COLO668 (cell line): ENCODE results near the gene LCORL.

Source experiments
- DNase-seq: peaks from one replicate; lab custom pipeline; 2025; ENCODE audit not compliant: unreplicated experiment; lab: John Stamatoyannopoulos, UW

The LCORL gene

DNA sequence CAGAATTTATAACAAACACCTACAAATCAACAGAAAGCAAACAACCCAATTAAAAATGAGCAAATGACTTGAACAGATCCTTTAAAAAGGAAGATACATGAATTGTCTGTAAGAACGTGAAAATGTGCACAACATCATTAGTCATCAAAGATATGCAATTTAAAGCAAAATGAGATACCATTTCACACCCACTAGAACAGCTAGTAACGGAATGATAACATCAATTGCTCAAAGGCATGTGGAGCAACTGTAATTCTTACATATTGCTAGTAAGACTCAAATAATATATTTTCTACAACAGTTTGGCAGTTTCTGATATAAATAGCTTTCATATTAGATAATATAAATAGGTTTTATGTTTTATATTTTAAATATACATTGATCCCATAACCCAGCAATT, 82.5 kb downstream of the LCORL start:
- no peak for DNase-seq

GRCh38 chr4:17934286-17934685, 87.3 kb downstream of the LCORL start:
- no peak for DNase-seq

- no peak for DNase-seq
These were observed 88.4 kb downstream of the LCORL start for GRCh38 chr4:17933126-17933525.

DNA sequence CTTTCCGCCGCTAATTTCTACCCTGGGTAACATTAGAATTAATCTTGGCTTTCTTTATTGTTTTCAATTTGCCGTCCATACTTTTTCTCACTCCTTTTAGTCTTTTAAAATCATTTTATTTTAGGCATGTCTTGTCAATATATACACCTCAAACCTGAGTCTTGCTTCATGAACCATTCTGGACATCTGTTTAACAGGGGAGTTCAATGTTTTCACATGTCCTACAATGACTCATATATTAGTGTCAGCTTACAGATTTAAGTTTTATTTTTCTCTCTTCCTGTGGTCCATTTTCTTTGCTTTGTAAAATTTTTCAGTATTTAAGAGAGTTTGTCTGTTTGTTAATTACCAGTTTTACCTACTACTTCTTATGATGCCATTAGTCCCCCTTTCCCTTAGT, 89.5 kb downstream of the LCORL start:
- no peak for DNase-seq

- DNase-seq, result no peak
These were observed 91.3 kb downstream of the LCORL start for GRCh38 chr4:17930256-17930655.

DNA sequence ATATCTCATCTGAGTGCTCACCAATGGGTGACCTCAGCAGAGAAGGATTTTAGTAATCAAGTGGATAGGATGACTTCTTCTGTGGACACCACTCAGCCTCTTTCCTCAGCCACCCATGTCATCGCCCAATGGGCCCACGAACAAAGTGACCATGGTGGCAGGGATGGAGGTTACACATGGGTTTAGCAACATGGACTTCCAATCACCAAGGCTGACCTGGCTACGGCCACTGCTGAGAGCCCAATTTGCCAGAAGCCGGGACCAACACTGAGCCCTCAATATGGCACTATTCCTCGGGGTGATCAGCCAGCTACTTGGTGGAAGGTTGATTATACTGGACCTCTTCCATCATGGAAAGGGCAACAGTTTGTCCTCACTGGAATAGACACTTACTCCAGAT, 97.4 kb downstream of the LCORL start:
- no peak for DNase-seq

DNA sequence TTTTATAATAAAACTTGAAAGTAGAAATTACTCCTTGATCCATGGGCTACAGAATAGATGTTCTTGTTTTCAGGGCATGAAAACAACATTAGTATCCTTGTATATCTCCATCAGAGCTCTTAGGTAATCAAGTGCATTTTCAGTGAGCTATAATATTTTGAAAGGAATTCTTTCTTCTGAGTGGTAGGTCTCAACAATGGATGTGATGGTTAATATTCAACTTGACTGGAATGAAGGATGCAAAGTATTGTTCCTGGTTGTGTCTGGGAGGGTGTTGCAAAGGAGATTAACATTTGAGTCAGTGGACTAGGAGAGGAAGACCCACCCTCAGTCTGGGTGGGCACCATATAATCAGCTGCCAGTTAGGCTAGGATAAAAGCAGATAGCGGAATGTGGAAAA, 100.1 kb downstream of the LCORL start:
- no peak for DNase-seq

- DNase-seq, result no peak
These were observed 100.9 kb downstream of the LCORL start for GRCh38 chr4:17920681-17921080.

GRCh38 chr4:17915439-17915838, 106.1 kb downstream of the LCORL start:
- no peak for DNase-seq

- no peak for DNase-seq
These were observed 109.5 kb downstream of the LCORL start for GRCh38 chr4:17912011-17912410.

DNA sequence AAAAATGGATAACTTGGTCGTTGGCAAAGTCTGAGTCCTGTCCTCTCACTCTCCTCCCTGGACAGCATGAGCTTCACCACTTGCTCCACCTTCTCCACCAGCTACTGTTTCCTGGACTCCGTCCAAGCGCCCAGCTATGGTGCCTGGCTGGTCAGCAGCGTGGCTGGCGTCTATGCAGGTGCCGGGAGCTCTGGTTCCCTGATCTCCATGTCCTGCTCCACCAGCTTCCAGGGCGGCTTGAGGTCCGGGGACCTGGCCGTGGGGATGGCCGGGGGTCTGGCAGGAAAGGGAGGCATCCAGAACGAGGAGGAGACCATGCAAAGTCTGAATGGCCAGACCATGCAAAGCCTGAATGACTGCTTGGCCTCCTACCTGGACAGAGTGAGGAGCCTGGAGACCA, 109.9 kb downstream of the LCORL start:
- DNase-seq, result no peak

DNA sequence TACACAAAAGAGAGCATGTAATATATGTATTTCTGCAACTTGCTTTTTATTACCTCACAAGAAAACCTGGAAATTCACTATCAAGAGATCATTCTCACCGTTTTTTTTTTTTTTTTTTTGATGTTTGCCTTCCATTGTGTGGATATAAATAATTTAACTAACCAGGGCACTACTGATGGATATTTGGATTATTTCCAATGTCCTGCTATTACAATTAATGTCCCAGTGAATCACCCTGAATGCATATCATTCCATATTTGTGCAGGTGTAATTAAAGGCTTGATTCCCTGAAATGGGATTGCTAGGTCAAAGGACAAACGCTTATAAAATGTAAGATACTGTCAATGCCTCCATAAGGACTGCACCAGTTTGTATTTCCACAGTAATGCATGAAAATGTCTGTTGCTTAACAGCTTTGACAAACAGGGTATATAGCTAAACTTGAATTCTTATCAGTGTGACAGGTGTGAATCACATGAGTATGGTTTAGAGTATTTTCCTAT, 123.0 kb downstream of the LCORL start:
- no peak for DNase-seq

- no peak for DNase-seq
These were observed 126.1 kb downstream of the LCORL start for GRCh38 chr4:17895481-17895880.

DNA sequence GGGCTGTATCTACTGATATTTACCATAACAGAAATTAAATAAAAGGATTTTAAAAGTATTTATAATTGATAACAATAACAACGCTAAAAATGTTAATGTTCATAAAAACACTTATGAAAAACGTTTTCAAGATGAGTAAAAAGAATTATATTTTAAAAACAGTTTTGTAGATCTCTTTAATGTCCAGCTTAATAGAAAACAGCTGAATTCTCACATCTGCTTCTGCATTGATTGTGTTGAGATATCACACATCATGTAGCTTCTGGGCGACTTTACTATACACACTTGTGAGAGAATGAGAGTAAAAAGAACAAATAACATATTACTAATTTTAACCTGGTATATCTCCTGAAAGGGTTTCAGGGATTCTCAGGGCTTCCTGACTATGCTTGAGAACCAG, 127.1 kb downstream of the LCORL start:
- no peak for DNase-seq

- no peak for DNase-seq
These were observed 131.9 kb downstream of the LCORL start for GRCh38 chr4:17889692-17890091.

GRCh38 chr4:17884511-17884910, 137.0 kb downstream of the LCORL start:
- no peak for DNase-seq

DNA sequence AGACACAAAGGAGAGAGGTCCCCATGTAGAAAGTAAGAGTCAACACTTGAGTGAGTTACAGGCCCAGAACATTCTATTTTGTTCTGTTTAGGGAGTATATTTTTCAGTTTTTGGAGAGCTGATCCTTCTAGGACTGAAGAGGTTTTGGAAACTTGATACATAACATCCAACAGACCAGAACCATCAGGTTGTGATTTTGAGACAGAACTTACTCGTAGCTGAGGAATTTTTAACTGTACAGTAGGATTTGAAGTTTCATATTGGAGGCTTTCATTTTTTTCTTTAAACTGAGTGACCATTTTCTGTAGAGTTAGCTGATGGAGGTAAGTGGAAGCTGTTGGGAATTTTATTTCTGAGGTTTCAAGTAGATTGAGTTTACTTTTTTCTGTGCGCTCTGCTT, 137.5 kb downstream of the LCORL start:
- no peak for DNase-seq

DNA sequence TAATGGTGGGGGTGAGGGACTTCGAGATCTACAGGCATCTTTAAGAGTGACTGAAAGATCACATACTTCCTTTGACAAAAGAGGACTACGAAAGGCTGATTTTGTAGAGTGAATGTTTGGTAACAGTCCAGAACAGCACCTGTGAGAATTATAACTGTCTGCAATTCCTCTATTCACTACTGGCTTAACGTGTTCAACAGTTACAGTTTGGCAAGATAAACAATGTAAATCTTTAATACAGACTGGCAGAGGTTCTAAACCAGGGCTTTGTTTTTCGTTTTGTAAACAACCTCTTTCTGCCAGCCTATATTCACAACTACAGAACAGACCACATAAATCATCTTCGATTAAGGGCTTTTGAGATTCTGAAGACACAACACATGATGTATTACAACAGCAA, 143.9 kb downstream of the LCORL start:
- DNase-seq, result no peak

DNA sequence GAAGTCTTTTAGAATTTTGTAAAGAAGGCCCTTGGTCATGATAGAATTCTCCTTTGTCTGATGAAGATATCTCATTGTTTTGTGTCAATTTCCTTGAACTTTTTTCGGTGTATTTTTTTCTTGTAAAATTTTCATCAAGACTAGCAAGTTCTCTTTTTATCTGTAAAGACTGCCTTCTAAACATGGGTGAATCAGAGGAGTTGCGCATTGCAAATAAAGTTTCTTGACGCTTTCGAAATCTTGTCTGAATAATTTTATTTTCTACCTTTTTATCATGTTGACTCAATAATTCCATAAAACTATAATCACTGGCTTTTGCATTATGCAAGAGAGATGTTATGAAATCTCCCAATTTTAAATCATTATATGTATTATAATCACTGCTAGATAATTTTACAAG, 144.6 kb downstream of the LCORL start:
- no peak for DNase-seq

- no peak for DNase-seq
These were observed 146.0 kb downstream of the LCORL start for GRCh38 chr4:17875402-17876070.

DNA sequence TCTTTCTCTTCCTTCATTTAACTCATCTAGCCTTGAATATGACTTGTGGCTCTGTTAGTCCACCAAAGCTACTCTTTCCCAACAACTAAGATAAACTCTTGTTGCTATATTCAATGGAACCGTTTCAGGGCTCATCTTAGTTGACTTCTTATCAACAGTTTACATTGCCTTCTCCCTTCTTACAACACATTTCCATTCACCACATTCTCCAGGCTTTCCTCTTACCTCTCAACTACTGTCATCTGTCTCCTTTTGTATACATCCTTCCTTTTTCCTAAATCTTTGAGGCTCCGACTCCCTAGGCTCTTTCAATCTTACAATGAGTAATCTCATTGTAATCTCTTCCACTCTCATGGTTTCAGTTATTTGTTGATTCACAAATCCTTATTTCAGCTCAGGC, 152.2 kb downstream of the LCORL start:
- DNase-seq, result no peak

- no peak for DNase-seq
These were observed 154.3 kb downstream of the LCORL start for GRCh38 chr4:17867276-17867675.

- no peak for DNase-seq
These were observed 154.7 kb downstream of the LCORL start for GRCh38 chr4:17866810-17867209.
